ENCODE measurements around the gene RGMB.
"Not testable (repeated sequence)": the region's sequence is repeated elsewhere in the genome, so short reads cannot be mapped to it uniquely, and the experiment has no call there.

RGMB gene, protein sequence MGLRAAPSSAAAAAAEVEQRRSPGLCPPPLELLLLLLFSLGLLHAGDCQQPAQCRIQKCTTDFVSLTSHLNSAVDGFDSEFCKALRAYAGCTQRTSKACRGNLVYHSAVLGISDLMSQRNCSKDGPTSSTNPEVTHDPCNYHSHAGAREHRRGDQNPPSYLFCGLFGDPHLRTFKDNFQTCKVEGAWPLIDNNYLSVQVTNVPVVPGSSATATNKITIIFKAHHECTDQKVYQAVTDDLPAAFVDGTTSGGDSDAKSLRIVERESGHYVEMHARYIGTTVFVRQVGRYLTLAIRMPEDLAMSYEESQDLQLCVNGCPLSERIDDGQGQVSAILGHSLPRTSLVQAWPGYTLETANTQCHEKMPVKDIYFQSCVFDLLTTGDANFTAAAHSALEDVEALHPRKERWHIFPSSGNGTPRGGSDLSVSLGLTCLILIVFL

GRCh38 chr5:98773464-98774191 lies at the start of gene RGMB:
TSS of gene RGMB (plus strand) at chr5:98773663. CDS start at chr5:98774071, 408 bp downstream.
- DNase-seq = peak; percentile 100

GRCh38 chr5:98726258-98726657 lies 47.2 kb upstream of the RGMB start:
- DNase-seq = no peak

DNA sequence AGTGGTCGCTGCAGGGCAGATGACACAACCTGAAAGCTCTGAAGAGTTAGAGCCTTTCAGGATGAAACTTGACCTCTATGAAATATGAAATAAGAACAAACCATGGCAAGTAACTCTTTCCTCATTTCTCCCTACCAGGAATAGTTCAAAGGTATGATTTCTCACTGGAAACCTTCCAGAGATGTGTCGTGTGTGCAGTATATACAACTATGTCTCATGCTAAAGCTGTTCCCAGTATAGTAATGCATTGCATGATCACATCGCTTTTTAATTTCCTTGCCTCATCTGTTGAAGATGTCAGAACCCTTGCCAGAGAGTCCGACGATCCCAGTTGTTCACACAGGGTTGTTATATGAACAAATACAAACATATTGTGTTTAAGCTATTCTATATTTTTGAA lies 45.8 kb upstream of the RGMB start:
- DNase-seq = peak; percentile 60

DNA sequence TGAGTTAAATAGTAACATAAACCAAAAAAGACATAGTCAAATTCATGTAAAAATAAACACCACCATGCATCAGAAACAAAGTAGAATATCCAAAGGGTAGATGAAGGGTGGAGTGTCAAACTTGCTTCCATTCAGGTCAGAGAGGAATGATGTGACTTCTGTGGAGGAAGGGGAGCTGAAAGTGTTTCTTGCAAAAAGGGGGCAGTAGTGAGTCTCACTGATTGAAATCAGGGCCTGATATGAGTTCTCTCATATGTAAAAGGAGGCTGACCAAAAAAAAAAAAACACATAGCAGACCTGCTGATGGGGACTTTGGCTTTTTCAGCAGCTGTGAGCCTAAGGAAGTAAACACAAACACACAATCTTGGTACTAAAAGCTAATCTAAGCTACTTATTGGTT lies 38.8 kb upstream of the RGMB start:
- no peak for DNase-seq

DNA sequence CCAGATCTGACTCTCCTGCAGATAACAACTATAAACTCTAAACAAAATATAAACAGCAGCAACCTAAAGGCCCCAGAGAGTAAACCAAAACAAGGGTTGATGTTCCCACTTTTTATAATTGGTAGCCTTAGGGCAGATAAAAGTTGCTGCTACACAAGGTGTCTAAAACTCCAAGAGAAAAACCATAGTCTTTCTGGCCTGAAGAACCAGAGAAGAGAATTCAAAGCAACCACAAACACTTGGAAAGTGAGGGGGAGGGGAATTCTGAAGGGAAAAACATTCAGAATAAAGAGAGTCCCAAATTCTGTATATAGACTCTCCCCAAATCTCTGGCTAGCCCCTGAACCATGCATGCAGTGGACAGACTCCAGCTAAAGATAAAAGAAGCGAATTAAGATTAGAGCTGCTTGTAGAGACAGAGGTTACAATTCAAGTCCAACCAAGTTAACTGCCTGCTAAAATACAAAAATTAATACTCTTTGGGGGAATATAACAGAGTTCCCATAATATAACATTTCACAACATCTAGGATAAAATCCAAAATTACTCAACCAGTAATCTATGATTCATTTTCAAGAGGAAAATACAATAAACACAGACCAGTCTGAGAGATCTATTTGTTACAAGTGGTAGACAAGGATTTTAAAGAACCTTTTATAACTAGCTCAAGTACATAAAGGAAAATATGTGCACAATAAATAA lies 37.5 kb upstream of the RGMB start:
- peak; percentile 61 for DNase-seq

DNA sequence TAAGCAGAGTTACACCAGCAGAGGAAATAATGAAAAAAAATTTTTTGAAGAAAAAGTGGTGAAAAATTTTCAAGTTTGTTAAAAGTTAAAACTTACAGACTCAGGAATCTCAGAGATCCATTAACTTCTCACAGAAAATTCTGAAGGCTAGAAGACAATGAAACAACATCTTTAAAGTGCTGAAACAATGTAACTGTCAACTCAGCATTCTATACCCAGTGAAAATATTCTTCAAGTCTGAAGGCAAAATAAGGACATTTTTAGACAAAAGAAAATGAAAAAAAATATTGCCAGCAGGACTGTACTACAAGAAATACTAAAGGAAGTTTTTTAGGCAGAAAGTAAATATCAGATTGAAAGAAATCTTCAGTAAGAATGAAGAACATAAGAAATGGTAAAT lies 36.7 kb upstream of the RGMB start:
- DNase-seq = no peak

GRCh38 chr5:98737441-98737840 lies 36.0 kb upstream of the RGMB start:
- DNase-seq = not testable (repeated sequence)

DNA sequence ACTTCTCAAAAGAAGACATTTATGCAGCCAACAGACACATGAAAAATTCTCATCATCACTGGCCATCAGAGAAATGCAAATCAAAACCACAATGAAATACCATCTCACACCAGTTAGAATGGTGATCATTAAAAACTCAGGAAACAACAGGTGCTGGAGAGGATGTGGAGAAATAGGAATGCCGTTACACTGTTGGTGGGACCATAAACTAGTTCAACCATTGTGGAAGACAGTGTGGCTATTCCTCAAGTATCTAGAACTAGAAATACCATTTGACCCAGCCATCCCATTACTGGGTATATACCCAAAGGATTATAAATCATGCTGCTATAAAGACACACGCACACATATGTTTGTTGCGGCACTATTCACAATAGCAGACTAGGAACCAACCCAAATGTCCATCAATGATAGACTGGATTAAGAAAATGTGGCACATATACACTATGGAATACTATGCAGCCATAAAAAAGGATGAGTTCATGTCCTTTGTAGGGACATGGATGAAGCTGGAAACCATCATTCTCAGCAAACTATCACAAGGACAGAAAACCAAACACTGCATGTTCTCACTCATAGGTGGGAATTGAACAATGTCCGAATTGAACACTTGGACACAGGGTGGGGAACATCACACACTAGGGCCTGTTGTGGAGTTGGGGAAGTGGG lies 34.8 kb upstream of the RGMB start:
- not testable (repeated sequence) for DNase-seq

DNA sequence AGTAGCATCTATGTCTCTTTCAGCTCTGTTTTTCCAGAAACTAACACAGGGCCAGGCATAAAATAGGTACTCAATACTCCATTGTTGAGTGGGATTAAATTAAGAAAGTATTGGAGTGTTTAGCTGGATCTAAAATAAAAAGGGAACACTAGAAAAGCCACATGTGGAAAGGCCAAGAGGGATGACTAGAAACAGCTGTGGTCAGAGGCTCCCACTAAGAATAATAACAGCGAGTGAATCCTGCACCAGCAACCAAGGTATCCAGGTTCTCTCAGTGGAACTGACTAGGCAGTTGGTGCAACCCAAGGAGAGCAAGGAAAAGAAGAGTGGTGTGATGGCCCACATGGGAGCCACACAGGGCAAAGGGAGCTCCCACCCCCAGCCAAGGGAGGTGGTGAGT lies 31.5 kb upstream of the RGMB start:
- DNase-seq = no peak

DNA sequence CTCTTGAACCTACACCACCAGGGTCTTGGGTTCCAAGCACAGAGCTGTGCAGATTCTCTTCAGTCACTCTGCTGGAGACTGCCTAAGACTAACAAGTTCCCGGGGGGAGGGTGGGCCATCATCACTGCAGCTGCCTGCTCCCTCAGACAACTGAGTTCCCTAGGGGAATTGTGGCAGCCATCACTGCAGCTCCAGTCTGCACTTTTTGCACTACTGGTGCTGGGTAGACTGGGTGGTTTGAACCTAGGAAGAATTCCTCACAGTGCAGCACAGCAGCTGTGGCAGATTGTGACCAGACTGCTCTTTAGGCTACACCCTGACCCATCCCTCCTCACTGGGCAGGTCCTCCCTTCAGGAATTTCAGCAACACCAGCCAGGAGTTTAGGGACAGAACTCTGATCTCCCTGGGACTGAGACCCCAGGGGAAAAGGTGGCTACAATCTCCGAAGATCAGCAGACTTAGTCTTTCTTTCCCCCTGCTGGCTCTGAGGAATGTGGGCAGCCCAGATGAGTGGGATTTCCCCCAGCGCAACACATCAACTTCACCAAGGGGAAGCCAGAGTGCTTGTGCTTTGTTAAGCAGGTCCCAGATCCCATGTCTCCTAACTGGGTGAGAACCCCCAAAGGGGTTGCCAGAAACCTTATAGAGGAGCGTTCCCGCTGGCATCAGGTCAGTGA lies 30.9 kb upstream of the RGMB start:
- DNase-seq = no peak

DNA sequence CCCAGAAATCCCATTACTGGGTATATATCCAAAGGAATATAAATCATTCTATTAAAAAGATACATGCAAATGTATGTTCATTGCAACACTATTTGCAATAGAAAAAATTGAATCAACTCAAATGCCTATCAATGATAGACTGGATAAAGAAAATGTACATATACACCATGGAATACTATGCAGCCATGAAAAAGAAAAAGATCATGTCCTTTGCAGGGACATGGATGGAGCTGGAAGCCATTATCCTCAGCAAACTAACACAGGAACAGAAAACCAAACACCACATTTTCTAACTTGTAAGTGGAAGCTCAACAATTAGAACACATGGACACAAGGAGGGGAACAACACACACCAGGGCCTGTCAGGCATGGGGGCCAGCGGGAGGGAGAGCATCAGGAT lies 25.2 kb upstream of the RGMB start:
- not testable (repeated sequence) for DNase-seq

GRCh38 chr5:98749046-98749445 lies 24.4 kb upstream of the RGMB start:
- no peak for DNase-seq

GRCh38 chr5:98750693-98751092 lies 22.8 kb upstream of the RGMB start:
- no peak for DNase-seq

DNA sequence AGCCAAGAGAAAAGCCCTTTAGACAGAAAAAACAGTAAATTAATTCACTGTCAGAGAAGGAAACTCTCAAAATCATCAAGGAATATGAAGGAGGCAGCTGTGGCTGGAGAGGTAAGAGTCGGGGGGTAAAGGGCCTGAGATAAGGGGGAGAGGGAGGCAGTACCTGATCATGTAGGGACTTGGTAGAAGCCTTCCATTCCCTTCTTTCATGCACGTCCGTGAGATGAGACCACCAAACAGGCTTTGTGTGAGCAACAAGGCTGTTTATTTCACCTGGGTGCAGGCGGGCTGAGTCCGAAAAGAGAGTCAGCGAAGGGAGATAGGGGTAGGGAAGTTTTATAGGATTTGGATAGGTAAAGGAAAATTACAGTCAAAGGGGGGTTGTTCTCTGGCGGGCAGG lies 21.1 kb upstream of the RGMB start:
- DNase-seq = not testable (repeated sequence)

DNA sequence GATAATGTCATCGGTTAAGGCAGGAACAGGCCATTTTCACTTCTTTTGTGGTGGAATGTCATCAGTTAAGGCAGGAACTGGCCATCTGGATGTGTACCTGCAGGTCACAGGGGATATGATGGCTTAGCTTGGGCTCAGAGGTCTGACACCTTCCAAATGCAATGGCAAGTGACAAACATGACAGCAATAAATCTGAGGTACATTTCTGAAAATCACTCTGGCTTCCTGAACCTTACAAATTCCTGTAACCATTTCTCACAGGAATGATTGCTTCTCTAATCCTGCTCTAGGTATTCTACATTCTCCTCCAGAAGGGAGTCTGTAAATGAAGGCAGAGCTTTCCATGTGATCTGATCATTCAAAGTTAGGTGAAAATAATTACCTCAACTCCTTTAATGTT lies 20.7 kb upstream of the RGMB start:
- not testable (repeated sequence) for DNase-seq

DNA sequence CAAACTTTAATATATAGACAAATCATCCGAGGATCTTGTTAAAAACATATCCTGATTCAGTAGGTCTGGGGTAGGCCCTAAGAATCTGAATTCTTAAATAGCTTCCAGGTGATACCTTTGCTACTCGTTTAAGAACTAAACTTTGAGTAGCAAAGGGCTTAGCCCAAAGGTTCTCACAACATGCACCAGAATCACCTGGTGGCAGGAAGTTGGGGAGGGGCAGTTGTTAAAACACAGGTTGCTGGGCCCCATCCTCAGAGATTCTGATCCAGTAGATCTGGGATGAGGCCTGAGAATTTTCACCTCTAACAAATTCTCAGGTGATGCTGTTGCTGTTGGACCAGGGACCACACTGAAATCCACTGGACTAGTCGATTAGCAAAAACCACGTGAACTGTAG lies 20.0 kb upstream of the RGMB start:
- DNase-seq = no peak

GRCh38 chr5:98755406-98755805 lies 18.1 kb upstream of the RGMB start:
- DNase-seq = no peak

DNA sequence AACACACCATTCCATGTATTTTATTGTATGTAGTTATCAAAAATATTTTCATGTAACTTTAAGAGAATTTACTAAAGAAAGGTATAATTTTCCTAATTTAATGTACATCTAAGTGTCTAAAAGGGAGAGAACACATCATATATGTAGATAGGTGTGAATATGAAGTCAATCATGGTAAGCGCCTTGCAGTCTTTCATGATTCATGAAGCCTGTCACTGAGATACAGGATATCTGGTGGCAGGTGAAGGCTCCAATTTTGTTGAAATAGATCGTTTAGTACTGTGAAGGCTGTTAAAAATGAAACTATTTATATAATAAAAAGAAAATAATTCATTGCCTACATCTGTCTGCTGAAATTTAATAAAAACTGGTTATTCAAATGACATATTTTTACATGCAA lies 15.5 kb upstream of the RGMB start:
- DNase-seq = no peak

DNA sequence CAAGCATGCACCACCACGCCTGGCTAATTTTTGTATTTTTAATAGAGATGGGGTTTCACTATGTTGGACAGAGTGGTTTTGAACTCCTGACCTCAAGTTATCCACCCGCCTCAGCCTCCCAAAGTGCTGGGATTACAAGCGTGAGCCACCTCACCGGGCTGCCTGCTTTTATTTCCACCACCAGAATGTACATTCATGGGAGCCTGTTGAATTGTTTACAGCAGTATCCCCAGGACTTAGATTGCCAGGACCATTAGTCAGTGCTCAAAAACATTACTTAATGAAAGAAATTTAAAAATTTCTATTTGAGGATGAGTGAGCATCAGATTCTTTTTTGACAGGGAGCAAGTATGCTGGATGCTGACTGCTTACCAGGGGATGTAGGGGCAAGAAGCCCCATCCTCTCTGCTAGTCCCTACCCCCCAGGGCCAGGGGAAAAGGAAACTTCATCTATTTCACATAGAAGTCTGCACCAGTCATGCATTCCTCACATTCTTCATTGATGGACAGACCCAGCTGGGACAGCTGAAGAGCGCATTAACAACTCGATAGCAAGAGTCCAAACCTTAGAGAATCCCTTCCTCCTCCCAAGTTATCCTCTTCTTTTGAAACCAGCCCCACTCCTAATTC lies 10.3 kb upstream of the RGMB start:
- peak; percentile 97 for DNase-seq

DNA sequence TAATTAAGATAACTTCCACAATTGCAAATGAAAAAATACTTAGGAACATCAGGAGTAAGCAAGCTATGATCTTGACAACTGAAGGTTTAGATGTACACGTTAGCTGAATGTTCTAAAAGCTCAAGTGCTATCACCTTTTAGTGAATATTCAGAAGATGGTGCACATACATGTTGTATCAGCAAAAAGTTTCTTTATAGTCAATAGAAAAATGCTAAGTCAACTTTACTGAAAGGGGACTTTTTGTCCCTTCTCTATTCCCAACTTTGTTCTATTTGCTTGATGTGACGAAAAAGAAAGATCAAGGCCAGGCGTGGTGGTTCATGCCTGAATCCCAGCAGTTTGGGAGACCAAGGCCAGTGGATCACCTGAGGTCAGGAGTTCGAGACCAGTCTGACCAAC lies 7.6 kb upstream of the RGMB start:
- DNase-seq = no peak

- DNase-seq = no peak
Observed at GRCh38 chr5:98767581-98767980, 5.9 kb upstream of the RGMB start.
